ENCODE data around the gene CAPG.

- TF ChIP-seq POLR2A (IDR thresholded peaks at IDR 0.05): no peak
- no peak for TF ChIP-seq POLR2AphosphoS5 (IDR thresholded peaks at IDR 0.05)
- TF ChIP-seq, protein P1, sequence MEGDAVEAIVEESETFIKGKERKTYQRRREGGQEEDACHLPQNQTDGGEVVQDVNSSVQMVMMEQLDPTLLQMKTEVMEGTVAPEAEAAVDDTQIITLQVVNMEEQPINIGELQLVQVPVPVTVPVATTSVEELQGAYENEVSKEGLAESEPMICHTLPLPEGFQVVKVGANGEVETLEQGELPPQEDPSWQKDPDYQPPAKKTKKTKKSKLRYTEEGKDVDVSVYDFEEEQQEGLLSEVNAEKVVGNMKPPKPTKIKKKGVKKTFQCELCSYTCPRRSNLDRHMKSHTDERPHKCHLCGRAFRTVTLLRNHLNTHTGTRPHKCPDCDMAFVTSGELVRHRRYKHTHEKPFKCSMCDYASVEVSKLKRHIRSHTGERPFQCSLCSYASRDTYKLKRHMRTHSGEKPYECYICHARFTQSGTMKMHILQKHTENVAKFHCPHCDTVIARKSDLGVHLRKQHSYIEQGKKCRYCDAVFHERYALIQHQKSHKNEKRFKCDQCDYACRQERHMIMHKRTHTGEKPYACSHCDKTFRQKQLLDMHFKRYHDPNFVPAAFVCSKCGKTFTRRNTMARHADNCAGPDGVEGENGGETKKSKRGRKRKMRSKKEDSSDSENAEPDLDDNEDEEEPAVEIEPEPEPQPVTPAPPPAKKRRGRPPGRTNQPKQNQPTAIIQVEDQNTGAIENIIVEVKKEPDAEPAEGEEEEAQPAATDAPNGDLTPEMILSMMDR (IDR thresholded peaks at IDR 0.05): no peak
- TF ChIP-seq EP300 (IDR thresholded peaks at IDR 0.05): no peak
These were observed 39.1 kb downstream of the CAPG start for GRCh38 chr2:85371045-85371444.

All from upper lobe of left lung (tissue), 4 donors.